CD4-positive, alpha-beta T cell treated with Interferon gamma for 1 hour (primary cell): Measurements from ENCODE around the gene KIZ.

Experiments used
- DNase-seq: peaks from one replicate; pipeline ENCODE4 v3.0.0-alpha.2; 2020

The KIZ gene

DNA sequence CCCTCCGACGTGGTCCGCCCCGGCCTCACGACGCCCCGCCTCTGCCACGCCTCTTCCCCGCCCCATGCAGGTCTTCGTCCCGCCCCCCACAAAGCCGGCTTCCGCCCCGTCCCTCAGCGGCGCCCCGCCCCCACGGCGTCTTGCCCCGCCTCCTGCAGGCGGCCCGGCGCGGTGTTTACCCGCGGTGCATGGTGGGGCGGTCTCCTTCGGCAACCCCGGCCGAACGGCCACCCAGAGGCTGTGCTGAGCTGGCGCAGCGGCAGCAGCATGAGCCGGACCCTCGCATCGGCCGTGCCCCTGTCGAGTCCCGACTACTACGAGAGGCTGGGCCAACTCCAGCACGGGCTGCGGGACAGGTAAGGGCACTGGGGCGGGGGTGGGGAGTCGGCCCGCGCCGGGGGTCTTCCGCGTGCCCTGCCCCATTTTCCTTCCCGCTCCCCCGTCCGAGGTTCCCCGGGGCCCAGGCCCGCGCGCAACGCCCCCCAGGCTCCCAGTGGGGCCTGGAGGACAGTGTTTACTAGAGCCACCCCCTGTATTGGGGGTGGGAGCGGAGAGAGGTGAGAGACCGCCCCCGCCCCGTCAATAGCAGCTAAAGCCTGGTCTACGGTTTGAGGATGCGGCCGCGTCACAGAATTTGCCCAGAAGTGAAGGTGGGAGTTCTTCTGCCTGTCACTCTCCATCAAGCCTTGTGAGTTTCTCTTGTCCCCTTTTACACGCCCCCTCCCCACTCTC, at the start of gene KIZ:
TSS of gene KIZ (plus strand) at position 234 of the 732 bp plus-strand sequence. CDS start at position 268, 34 bp downstream.
- DNase-seq, result peak; percentile 95

- no peak for DNase-seq
Measured at GRCh38 chr20:21077809-21078345, 48.0 kb upstream of the KIZ start.

GRCh38 chr20:21082584-21082983, 43.3 kb upstream of the KIZ start:
- DNase-seq, result no peak

GRCh38 chr20:21083825-21084325, 42.0 kb upstream of the KIZ start:
- no peak for DNase-seq

DNA sequence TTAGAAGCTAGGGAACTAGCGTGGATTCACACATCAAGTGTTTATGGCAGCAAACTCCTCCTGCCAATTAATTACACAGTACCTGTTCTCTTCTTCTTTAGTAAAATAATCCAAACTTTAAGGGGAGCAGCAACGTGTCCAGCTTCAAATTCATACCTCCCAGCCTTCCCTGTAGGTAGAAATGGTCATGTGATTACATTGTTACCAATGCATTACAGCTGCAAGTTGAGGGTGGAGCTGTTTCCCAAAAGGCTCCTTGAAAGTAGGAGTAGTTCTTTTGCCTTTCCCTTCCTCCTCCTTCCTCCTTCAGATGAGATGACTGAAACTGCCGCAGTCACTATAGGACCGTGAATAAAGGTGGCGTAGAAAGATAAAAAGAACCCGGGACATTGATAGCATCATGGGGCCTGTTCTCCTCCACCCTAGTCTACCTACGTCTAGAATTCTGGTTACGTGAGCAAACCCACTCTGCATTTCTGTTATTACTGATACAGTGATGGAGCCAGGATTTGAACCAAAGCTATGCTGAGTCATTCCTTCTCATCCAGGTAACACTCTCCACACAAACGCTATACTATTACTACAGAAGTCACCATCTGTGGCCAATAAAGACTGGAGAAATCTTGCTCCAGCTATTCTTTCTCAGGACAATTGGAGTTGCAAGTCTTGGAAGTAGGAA, 37.9 kb upstream of the KIZ start:
- no peak for DNase-seq

GRCh38 chr20:21089391-21089790, 36.5 kb upstream of the KIZ start:
- DNase-seq, result no peak

DNA sequence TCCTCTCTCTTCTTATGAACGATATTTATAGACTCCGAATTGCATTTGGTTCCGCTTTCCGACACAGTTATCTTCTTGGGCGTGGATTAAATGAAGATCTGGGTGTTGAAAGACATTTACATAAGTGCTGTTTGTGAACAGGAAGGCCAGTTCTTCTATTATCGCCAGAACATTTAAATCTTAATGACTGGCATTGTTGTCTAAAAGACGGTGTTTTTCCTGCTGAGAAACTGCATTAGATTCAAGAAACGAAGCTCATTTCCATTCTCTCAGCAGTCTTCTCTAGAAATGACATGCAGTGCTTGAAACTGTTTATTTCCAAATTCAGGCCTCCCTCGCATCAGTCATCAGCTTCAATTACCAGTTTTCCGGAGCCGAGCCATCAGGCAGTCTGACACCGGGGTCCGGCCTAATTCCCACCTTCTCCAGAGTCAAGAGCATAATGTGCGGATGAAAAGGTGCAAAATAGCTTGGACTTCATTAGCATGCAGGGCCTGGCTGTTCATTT, 35.7 kb upstream of the KIZ start:
- DNase-seq, result no peak

DNA sequence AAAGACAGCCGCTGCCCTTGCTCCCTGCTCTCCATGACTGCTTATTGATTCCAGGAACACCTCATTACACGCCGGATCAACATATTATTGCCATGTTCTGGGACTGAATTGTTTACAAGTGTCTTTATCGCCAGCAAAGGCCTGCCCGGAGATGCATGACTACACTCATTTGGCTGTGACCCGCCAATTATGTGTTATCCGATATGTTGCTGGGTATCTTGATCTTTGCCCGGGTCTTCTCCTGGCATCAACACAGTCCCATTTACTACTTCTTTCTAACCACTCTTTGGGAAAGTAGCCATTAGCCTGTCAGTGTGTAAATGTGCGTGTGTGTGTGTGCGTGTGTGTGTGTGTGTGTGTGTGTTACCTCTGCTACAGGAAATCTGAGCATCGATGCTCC, 35.2 kb upstream of the KIZ start:
- no peak for DNase-seq

- no peak for DNase-seq
Measured at GRCh38 chr20:21092806-21093205, 33.1 kb upstream of the KIZ start.

DNA sequence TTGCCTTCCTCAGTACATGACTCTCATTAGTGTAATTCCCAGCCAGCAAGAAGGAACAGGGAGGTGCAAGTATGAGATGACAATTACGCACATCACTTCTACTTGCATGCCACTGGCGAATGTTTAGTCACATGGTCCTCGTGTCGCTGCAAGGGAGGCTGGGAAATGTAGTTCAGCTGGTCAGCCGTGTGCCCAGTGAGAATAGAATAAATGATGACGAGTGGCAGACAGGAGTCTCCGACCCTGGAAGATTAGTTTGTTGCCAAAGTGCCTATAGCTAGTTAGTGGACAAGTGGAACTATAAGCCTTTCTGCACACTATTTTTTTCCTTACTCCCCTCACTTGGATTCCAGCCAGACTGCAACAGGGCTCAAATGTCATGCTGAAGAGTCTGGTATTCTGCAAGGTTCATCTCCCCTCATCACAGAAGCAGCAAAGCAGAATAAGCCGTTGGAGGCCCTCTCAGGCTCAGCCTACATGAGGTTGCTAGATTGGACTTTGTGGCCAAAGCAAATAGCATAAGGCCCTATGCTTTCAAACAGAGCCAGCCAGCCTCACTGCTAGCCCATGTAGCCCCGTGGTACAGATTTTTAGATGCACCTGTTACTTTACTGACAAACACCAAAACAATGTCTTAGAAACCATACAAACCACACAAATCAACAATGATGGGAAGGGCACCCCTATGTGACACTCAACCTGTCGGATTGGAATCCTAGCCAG, 29.4 kb upstream of the KIZ start:
- DNase-seq, result peak; percentile 37

DNA sequence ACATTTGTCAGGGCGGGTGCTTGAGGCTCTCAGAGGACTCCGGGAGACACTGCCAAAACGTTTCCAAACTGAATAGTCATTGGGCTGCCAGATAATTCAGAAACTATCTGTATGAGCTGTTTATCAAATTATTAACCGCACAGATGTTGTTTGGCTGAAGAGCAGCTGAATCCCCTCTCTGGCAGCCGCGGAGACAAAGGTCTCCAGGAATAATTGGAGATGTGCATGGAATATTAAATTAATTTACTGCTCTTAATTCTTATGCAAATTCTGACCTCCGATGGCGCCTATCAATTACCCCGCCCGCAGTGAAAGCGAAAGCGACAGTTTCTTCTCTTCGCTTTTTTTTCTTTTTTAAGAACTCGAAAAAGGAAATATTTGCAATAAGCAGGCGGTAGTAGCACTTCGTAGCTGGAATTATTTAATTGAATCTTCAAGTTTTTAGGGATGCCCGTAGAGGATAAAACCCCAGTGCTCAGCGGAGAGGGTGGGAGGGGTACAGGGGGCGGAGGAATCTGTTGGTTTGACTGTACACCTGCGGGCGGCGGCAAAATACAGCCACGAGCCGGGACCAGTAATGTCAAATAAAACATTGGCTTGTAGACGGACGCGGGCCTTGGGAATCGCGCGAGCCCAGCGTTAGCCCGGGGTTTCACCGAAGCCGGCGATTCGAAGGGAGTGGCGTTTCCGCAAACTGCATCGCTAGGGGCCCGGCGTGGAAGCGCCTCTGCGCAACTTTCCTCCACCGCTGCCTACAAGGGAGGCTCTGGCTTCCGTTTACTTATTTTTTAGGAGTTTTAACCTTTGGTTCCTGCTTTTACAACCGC, 25.9 kb upstream of the KIZ start:
- peak; percentile 46 for DNase-seq

- no peak for DNase-seq
Measured at GRCh38 chr20:21100578-21101452, 25.1 kb upstream of the KIZ start.

- no peak for DNase-seq
Measured at GRCh38 chr20:21101453-21101931, 24.4 kb upstream of the KIZ start.

GRCh38 chr20:21101932-21102575, 23.8 kb upstream of the KIZ start:
- DNase-seq, result no peak

DNA sequence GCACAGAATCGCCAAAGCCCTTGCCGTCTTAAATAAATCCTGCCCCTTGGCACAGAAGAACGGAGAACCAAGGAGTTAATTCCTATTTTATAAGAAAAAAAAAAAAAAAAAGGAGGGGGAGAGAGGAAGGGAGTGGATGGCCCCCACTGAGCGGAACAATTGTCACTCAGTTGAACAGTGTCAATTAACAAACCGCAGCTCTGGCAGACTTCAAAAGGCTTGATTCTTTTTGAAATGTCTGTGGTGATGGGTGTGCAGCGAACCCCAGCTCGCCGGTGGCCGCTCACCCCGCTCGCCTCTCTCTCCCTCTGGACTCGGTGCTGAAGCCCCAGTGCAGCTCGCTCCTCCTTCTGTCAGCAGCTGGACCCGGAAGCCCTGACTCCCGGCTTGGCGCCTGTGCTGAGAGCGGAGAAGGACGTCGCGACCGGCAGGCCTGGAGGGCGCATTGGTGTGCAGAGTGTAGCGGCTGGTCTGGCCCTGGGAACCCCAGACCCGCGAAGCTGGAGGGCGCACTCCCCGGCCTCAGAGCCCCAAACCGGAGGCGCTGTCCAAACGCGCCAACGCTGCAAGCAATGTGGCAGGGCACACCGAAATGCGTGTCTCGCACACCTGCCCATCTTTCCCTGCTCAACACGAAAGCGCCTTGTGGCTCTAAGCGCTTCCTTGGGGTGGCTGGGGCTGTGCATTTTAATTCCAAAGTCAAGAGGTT, 23.1 kb upstream of the KIZ start:
- DNase-seq, result peak; percentile 32

- DNase-seq, result no peak
Measured at GRCh38 chr20:21103582-21104465, 22.1 kb upstream of the KIZ start.

- DNase-seq, result no peak
Measured at GRCh38 chr20:21104466-21104761, 21.5 kb upstream of the KIZ start.

DNA sequence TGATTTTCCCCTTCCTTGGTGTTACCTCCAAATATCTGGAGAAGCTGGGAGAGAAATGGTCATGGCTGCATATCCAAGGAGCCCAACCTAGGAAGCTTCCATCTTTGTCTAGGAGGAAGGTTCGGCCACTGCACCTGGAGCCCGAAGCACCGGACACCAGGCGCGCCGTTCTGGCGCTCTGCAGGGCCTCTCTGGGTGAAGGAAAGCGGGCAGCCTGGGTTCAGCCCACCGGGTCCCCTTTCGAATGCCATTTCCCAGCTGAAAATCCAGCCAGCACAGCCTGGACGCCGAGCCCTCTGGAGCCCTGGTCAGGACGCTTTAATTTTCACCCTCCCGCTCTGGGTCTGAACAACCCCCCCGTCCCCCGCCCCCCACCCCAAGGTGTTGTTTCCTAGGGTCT, 21.0 kb upstream of the KIZ start:
- DNase-seq, result no peak
